NB4 (cell line): ENCODE data around the gene TWIST2.

Source experiments
- DNase-seq: peaks from one replicate; pipeline ENCODE4 v3.0.0; 2010; ENCODE audit warnings: low read depth
- H3K4me3 ChIP-seq: one replicate; pipeline ENCODE4 v1.5.1; 2011; ENCODE audit warnings: mild to moderate bottlenecking, low read depth, low read length, moderate library complexity
- MAX ChIP-seq: IDR thresholded peaks from 2 replicates; pipeline ENCODE4 v1.6.1; 2011; ENCODE audit warnings: low read depth, low read length
- MYC ChIP-seq: IDR thresholded peaks from 2 replicates; pipeline ENCODE4 v1.6.1; 2011; ENCODE audit warnings: low read depth, low read length
- POLR2A ChIP-seq: IDR thresholded peaks from 2 replicates; pipeline ENCODE4 v1.6.1; 2011; ENCODE audit warnings: mild to moderate bottlenecking; ENCODE audit not compliant: insufficient read length; ENCODE audit errors: extremely low read depth
- TF ChIP-seq, protein P1 (sequence below): IDR thresholded peaks from one replicate; pipeline ENCODE4 v1.5.1; 2012; ENCODE audit warnings: low read depth, low read length

Gene TWIST2

DNA sequence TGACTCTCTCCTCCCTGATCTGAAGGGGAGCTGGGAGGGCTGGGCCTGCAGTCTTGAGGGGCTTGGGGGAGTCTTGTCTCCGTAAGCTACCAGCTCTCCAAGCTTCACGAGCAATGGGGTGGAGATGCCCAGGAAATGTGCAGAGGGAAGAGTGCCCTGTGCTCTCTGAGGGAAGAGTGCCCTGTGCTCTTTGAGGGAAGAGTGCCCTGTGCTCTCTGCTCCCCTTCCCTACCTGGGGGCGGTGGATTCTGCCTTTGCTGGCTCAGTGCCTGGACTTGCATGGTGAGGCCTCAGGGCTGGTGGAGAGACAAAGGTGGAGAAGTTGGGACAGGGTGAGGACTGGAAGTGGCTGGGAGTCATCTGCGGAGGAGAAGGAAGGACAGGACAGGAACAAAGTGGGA is 72.7 kb downstream of the TWIST2 start:
- TF ChIP-seq POLR2A (no peak), MYC (no peak), MAX (no peak)
- TF ChIP-seq, protein P1, sequence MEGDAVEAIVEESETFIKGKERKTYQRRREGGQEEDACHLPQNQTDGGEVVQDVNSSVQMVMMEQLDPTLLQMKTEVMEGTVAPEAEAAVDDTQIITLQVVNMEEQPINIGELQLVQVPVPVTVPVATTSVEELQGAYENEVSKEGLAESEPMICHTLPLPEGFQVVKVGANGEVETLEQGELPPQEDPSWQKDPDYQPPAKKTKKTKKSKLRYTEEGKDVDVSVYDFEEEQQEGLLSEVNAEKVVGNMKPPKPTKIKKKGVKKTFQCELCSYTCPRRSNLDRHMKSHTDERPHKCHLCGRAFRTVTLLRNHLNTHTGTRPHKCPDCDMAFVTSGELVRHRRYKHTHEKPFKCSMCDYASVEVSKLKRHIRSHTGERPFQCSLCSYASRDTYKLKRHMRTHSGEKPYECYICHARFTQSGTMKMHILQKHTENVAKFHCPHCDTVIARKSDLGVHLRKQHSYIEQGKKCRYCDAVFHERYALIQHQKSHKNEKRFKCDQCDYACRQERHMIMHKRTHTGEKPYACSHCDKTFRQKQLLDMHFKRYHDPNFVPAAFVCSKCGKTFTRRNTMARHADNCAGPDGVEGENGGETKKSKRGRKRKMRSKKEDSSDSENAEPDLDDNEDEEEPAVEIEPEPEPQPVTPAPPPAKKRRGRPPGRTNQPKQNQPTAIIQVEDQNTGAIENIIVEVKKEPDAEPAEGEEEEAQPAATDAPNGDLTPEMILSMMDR: no peak
- H3K4me3 ChIP-seq: no peak overlapping the region
- DNase-seq: no peak

DNA sequence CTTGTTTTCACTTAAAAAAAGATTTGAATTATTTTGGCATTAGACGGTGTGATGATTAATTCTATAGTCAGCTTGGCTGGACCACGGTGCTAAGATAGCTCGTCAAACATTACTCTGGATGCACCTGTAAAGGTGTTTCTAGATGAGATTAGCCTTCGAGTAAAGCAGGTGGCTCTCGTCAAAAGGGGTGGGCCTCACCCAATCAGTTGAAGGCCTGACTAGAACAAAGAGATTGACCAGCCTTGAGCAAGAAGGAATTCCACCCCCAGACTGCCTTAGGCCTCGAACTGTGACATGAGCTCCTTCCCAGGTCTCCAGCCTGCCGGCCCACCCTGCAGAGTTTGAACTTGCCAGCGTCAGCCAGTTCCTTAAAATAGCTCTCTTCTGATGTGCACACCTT is 73.4 kb downstream of the TWIST2 start:
- no peak overlapping the region for H3K4me3 ChIP-seq

DNA sequence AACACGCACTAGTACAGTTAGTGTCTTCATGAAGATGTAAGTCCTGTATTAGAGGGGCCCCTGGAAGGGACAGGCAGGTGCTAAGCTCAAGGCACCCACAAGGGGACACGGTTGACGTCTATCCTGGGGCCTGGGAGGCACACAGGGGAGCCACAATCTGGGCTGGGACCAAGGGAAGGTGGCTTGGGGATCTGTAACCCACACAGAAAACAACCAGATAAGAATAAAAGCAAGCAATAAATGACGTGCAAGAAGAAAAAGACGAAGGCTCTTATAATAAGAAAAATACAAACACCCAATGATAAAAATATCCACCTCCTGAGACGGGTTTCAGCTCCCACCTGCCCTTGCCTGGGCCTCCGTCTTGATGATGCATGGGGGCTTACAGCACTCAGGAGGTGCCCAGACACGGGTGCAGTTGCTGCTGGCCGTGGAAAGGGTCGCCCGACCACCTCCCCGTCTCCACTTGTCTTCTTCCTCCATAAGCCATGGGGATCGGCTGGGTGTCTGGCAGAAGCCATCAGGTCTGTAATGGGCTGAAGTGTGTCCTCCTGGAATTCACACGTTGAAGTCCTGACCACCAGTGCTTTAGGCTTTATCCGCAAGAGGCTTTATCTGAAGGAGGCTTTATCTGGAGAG is 73.9 kb downstream of the TWIST2 start:
- DNase-seq: no peak
- H3K4me3 ChIP-seq: no peak overlapping the region
- no peak for TF ChIP-seq MYC
- TF ChIP-seq POLR2A: no peak

More for the DNA sequence above, 73.4 kb downstream of the TWIST2 start:
- DNase-seq: no peak
- TF ChIP-seq, protein P1: no peak

GRCh38 chr2:238922435-238922834 is 74.5 kb downstream of the TWIST2 start:
- H3K4me3 ChIP-seq: no peak overlapping the region
- no peak for DNase-seq
- TF ChIP-seq POLR2A: no peak
- no peak for TF ChIP-seq MYC
- TF ChIP-seq, protein P1: no peak
- no peak for TF ChIP-seq MAX

GRCh38 chr2:238924032-238924431 is 76.1 kb downstream of the TWIST2 start:
- TF ChIP-seq MAX: no peak
- TF ChIP-seq MYC: no peak
- TF ChIP-seq, protein P1: no peak
- H3K4me3 ChIP-seq: no peak overlapping the region
- DNase-seq: no peak

- H3K4me3 ChIP-seq: no peak overlapping the region
- TF ChIP-seq POLR2A: no peak
- TF ChIP-seq, protein P1: no peak
- TF ChIP-seq MYC: no peak
- no peak for TF ChIP-seq MAX
- DNase-seq: no peak
Observed at GRCh38 chr2:238924796-238925195, 76.9 kb downstream of the TWIST2 start.
